CD4-positive, alpha-beta T cell treated with Interleukin-2 at 100 ng/mL for 4 hours (primary cell): ENCODE results near the gene SMIM20.

ENCODE experiments used
- DNase-seq: peaks from one replicate; pipeline ENCODE4 v3.0.0-alpha.2; 2020; ENCODE audit warnings: low spot score

SMIM20 gene

GRCh38 chr4:25955705-25956104 is 41.7 kb downstream of the SMIM20 start:
- DNase-seq, result no peak

GRCh38 chr4:25956260-25956659 is 42.2 kb downstream of the SMIM20 start:
- no peak for DNase-seq

- no peak for DNase-seq
Observed at GRCh38 chr4:25958110-25958509, 44.1 kb downstream of the SMIM20 start.

GRCh38 chr4:25962393-25962792 is 48.4 kb downstream of the SMIM20 start:
- DNase-seq, result no peak

GRCh38 chr4:25965629-25966028 is 51.6 kb downstream of the SMIM20 start:
- DNase-seq, result no peak

GRCh38 chr4:25966171-25966570 is 52.2 kb downstream of the SMIM20 start:
- DNase-seq, result no peak

- no peak for DNase-seq
Observed at GRCh38 chr4:25969374-25970155, 55.5 kb downstream of the SMIM20 start.

- DNase-seq, result no peak
Observed at GRCh38 chr4:25970226-25970675, 56.2 kb downstream of the SMIM20 start.

GRCh38 chr4:25970691-25971432 is 56.8 kb downstream of the SMIM20 start:
- DNase-seq, result no peak

GRCh38 chr4:25972366-25972765 is 58.3 kb downstream of the SMIM20 start:
- DNase-seq, result no peak

GRCh38 chr4:25972984-25973745 is 59.1 kb downstream of the SMIM20 start:
- no peak for DNase-seq

GRCh38 chr4:25976780-25977179 is 62.8 kb downstream of the SMIM20 start:
- DNase-seq, result no peak

GRCh38 chr4:25977397-25978170 is 63.6 kb downstream of the SMIM20 start:
- no peak for DNase-seq

GRCh38 chr4:25978327-25978726 is 64.3 kb downstream of the SMIM20 start:
- DNase-seq, result no peak
